Measurements from ENCODE around the gene SMAD7.

The SMAD7 gene

GRCh38 chr18:48986851-48987761 is 36.3 kb upstream of the SMAD7 start:
- DNase-seq: no peak

- no peak for DNase-seq
These were observed 34.4 kb upstream of the SMAD7 start for GRCh38 chr18:48985161-48985560.

GRCh38 chr18:48983793-48984437 is 33.1 kb upstream of the SMAD7 start:
- DNase-seq: no peak

- no peak for DNase-seq
These were observed 31.5 kb upstream of the SMAD7 start for GRCh38 chr18:48982266-48982665.

GRCh38 chr18:48979944-48980890 is 29.5 kb upstream of the SMAD7 start:
- no peak for DNase-seq

GRCh38 chr18:48977914-48978313 is 27.1 kb upstream of the SMAD7 start:
- DNase-seq: no peak

GRCh38 chr18:48975817-48976649 is 25.3 kb upstream of the SMAD7 start:
- DNase-seq: peak; percentile 65

GRCh38 chr18:48975120-48975816 is 24.5 kb upstream of the SMAD7 start:
- no peak for DNase-seq

- no peak for DNase-seq
These were observed 23.7 kb upstream of the SMAD7 start for GRCh38 chr18:48974304-48975119.

- no peak for DNase-seq
These were observed 23.0 kb upstream of the SMAD7 start for GRCh38 chr18:48973731-48974130.

GRCh38 chr18:48968412-48969215 is 17.8 kb upstream of the SMAD7 start:
- DNase-seq: no peak

GRCh38 chr18:48967545-48967944 is 16.8 kb upstream of the SMAD7 start:
- no peak for DNase-seq

GRCh38 chr18:48966523-48966922 is 15.8 kb upstream of the SMAD7 start:
- DNase-seq: no peak

- no peak for DNase-seq
These were observed 13.1 kb upstream of the SMAD7 start for GRCh38 chr18:48963586-48964470.

GRCh38 chr18:48962994-48963561 is 12.3 kb upstream of the SMAD7 start:
- no peak for DNase-seq

GRCh38 chr18:48962252-48962993 is 11.7 kb upstream of the SMAD7 start:
- no peak for DNase-seq

GRCh38 chr18:48961547-48961946 is 10.8 kb upstream of the SMAD7 start:
- DNase-seq: no peak

Measured in activated naive CD4-positive, alpha-beta T cell treated with Interleukin-2 at 50 U/mL for 16 hours (primary cell).